Measurements from ENCODE around the gene ATP1B3. TPM values are rescaled to one million over a fixed set of nuclear protein-coding genes. Genes with fewer than 3 reads are reported as not detected.

The ATP1B3 gene
- 155 and 189 TPM in 2 replicates for total RNA-seq (2022)
- percentile 86 among the genes with signal in this experiment for Bru-seq, nascent RNA
- percentile 88 among the genes with signal in this experiment for BruChase-seq, experiment 1, labeled RNA remaining after a 2-hour chase
- BruChase-seq, experiment 2, labeled RNA remaining after a 6-hour chase, result percentile 91 among the genes with signal in this experiment
- long read RNA-seq, transcript ATP1B3-201 (7 exons, 1,811 nt), result major isoform, 568 of 598 reads
- long read RNA-seq, partial matches to known transcripts, result 7 of 598 reads
- long read RNA-seq, other reads (novel, unspliced or antisense), result 22 of 598 reads

GRCh38 chr3:141876381-141876890 lies at the start of gene ATP1B3:
Gene ATP1B3 (plus strand): TSS chr3:141876643. CDS start chr3:141876802, 159 bp downstream.
- peak; percentile 85 to 92 for DNase-seq
- H3K27me3 ChIP-seq (replicated peaks; ENCODE audit: control insufficient read depth, insufficient read depth, low read length), result no peaks in the 10 kb centered on the region
- BruUV-seq (replicated peaks), result no TSS peak
- Mint-ChIP-seq H3K4me3 (ENCODE audit: unreplicated experiment) (peak within 1 kb of the TSS; percentile 93), H3K4me1 (ENCODE audit: low read depth, unreplicated experiment) (peaks cover 6% of the 10 kb centered on the region), H3K27me3 (ENCODE audit: insufficient read depth, unreplicated experiment) (no peaks in the 10 kb centered on the region), H3K27ac (ENCODE audit: unreplicated experiment) (peak within 1 kb of the TSS; percentile 94), H3K9me3 (ENCODE audit: unreplicated experiment) (no peaks in the 10 kb centered on the region), H3K36me3 (ENCODE audit: insufficient read depth, unreplicated experiment) (peaks cover 13% of the 10 kb centered on the region)
- no peaks in the 10 kb centered on the region for H3K9me3 ChIP-seq
- intact Hi-C loops (cut with micrococcal nuclease; ENCODE audit: unreplicated experiment), result loop anchor here (2.0 kb wide), 1 partner anchor 36 kb away; no protein-coding TSS in a partner anchor
- H3K4me3 ChIP-seq (ENCODE audit: low read depth, low read length), result peak within 1 kb of the TSS; percentile 92
- POLR2A ChIA-PET, result no interaction called here
- CTCF ChIA-PET, result interaction anchor here (0.6 kb wide), 1 partner anchor 327 kb away, joined by 3 read pairs; no protein-coding TSS in a partner anchor
- no peaks in the 10 kb centered on the region for H3K36me3 ChIP-seq (ENCODE audit: control insufficient read depth, insufficient read depth, low read length)
- peaks cover 22% of the 10 kb centered on the region; the same call in 1 of the 2 replicates for H3K4me1 ChIP-seq
- TF ChIP-seq CTCF (IDR thresholded peaks at IDR 0.05; ENCODE audit: insufficient read depth in 1 of 2, low read depth in 1 of 2, low read length in 1 of 2, severe bottlenecking in 1 of 2, unreplicated experiment in 1 of 2), result no peak

GRCh38 chr3:141828487-141828886 lies 48.0 kb upstream of the ATP1B3 start:
- CTCF ChIA-PET, result no interaction called here

GRCh38 chr3:141828890-141829289 lies 47.6 kb upstream of the ATP1B3 start:
- POLR2A ChIA-PET, result no interaction called here
- Mint-ChIP-seq H3K9me3 (ENCODE audit: unreplicated experiment) (no peaks in the 10 kb centered on the region), H3K4me3 (ENCODE audit: unreplicated experiment) (no peak overlapping the region), H3K36me3 (ENCODE audit: insufficient read depth, unreplicated experiment) (no peaks in the 10 kb centered on the region), H3K4me1 (ENCODE audit: low read depth, unreplicated experiment) (peaks cover 7% of the 10 kb centered on the region), H3K27ac (ENCODE audit: unreplicated experiment) (no peak overlapping the region), H3K27me3 (ENCODE audit: insufficient read depth, unreplicated experiment) (peaks cover 2% of the 10 kb centered on the region)
- Histone ChIP-seq H3K9me3 (no peaks in the 10 kb centered on the region), H3K36me3 (ENCODE audit: control insufficient read depth, insufficient read depth, low read length) (no peaks in the 10 kb centered on the region), H3K4me3 (ENCODE audit: low read depth, low read length) (no peak overlapping the region), H3K4me1 (peaks cover 10% of the 10 kb centered on the region), H3K27me3 (replicated peaks; ENCODE audit: control insufficient read depth, insufficient read depth, low read length) (no peaks in the 10 kb centered on the region)
- no TSS peak for BruUV-seq (replicated peaks)
- TF ChIP-seq CTCF (IDR thresholded peaks at IDR 0.05; ENCODE audit: insufficient read depth in 1 of 2, low read depth in 1 of 2, low read length in 1 of 2, severe bottlenecking in 1 of 2, unreplicated experiment in 1 of 2), result no peak
- intact Hi-C loops (cut with micrococcal nuclease; ENCODE audit: unreplicated experiment), result no loop called here
- peak; percentile 30 to 54 for DNase-seq
- CTCF ChIA-PET, result no interaction called here

More at GRCh38 chr3:141828487-141828886, 48.0 kb upstream of the ATP1B3 start:
- no peak overlapping the region for H3K27ac Mint-ChIP-seq (ENCODE audit: unreplicated experiment)
- Histone ChIP-seq H3K9me3 (no peaks in the 10 kb centered on the region), H3K27me3 (replicated peaks; ENCODE audit: control insufficient read depth, insufficient read depth, low read length) (no peaks in the 10 kb centered on the region), H3K4me3 (ENCODE audit: low read depth, low read length) (no peak overlapping the region), H3K36me3 (ENCODE audit: control insufficient read depth, insufficient read depth, low read length) (no peaks in the 10 kb centered on the region), H3K4me1 (peaks cover 10% of the 10 kb centered on the region)
- TF ChIP-seq CTCF (IDR thresholded peaks at IDR 0.05; ENCODE audit: insufficient read depth in 1 of 2, low read depth in 1 of 2, low read length in 1 of 2, severe bottlenecking in 1 of 2, unreplicated experiment in 1 of 2), result no peak
- peaks cover 7% of the 10 kb centered on the region for H3K4me1 Mint-ChIP-seq (ENCODE audit: low read depth, unreplicated experiment)
- intact Hi-C loops (cut with micrococcal nuclease; ENCODE audit: unreplicated experiment), result no loop called here
- POLR2A ChIA-PET, result no interaction called here
- no peak overlapping the region for H3K4me3 Mint-ChIP-seq (ENCODE audit: unreplicated experiment)
- peaks cover 2% of the 10 kb centered on the region for H3K27me3 Mint-ChIP-seq (ENCODE audit: insufficient read depth, unreplicated experiment)
- no TSS peak for BruUV-seq (replicated peaks)
- no peaks in the 10 kb centered on the region for H3K36me3 Mint-ChIP-seq (ENCODE audit: insufficient read depth, unreplicated experiment)
- no peak for DNase-seq
- H3K9me3 Mint-ChIP-seq (ENCODE audit: unreplicated experiment), result no peaks in the 10 kb centered on the region

Data from Caco-2 (cell line).